Testis (tissue), 3 donors: ENCODE measurements around the gene TXNRD2. TPM values are rescaled to one million over a fixed set of nuclear protein-coding genes. Genes with fewer than 3 reads are reported as not detected.

Experiments used
- DNase-seq: peaks from one replicate; pipeline ENCODE4 v3.0.0-alpha.2; 2019
- H3K27ac ChIP-seq, 2 donors: fragments of 200-600 bp; sonication (generic); one replicate each; pipeline ENCODE4 v1.5.1; 2019
- H3K27me3 ChIP-seq: fragments of 200-600 bp; sonication (generic); one replicate; pipeline ENCODE4 v1.5.1; 2019
- H3K36me3 ChIP-seq: fragments of 200-600 bp; sonication (generic); one replicate; pipeline ENCODE4 v1.5.1; 2017; ENCODE audit warnings: low read depth; ENCODE audit errors: missing control alignments
- H3K4me1 ChIP-seq: fragments of 200-600 bp; sonication (generic); one replicate; pipeline ENCODE4 v1.5.1; 2019
- H3K4me3 ChIP-seq, 2 donors: fragments of 200-600 bp; sonication (generic); one replicate each; pipeline ENCODE4 v1.5.1; 2017 to 2019
- H3K9me3 ChIP-seq: fragments of 200-600 bp; sonication (generic); one replicate; pipeline ENCODE4 v1.5.1; 2017
- POLR2A ChIP-seq: fragments of 450-650 bp; IDR thresholded peaks from one replicate; pipeline ENCODE4 v1.6.1; 2017; ENCODE audit warnings: antibody characterized with exemption, mild to moderate bottlenecking, moderate library complexity
- WGBS, 2 donors: methylation state at CpG; one replicate each; pipeline ENCODE4 v1.1.5; 2018; 5-methylcytosine and 5-hydroxymethylcytosine counted together
- intact Hi-C: fragments of 100-400 bp; cut with DNase I; formaldehyde crosslinking; loops from one replicate; pipeline ENCODE4 v1.15.1; 2023; ENCODE audit warnings: low total_unique reads
- polyA plus RNA-seq: library from polyadenylated mRNA; stranded (reverse); fragments of 350-450 nt; fragmentation: Illumina TruSeq; extraction: RNeasy Lipid Tissue Mini Kit (QIAGEN cat#74804); gene quantifications from one replicate; pipeline ENCODE4 v1.2.3, GENCODE V29; 2014; ENCODE audit warnings: low read depth, low replicate concordance; ENCODE audit not compliant: insufficient read depth
- total RNA-seq, 2 donors: library from RNA; depleted of rRNA; stranded (reverse); fragments of >200 nt; gene quantifications; one replicate each; pipeline ENCODE4 v1.2.3, GENCODE V29; 2016
- TF ChIP-seq, protein P1 (sequence below), 3 experiments: fragments of 450-650 bp in 2 of 3; fragments of 200-600 bp in 1 of 3; sonication (generic) in 1 of 3; IDR thresholded peaks; one replicate each; pipeline ENCODE4 v1.5.1; 2016 to 2019; ENCODE audit warnings: antibody characterized with exemption in 3 of 3, mild to moderate bottlenecking in 2 of 3, moderate library complexity in 1 of 3

The TXNRD2 gene
- total and polyA plus RNA-seq, 3 donors from 2014 or later: 28.7 to 49.9 (median 36.6) TPM

DNA sequence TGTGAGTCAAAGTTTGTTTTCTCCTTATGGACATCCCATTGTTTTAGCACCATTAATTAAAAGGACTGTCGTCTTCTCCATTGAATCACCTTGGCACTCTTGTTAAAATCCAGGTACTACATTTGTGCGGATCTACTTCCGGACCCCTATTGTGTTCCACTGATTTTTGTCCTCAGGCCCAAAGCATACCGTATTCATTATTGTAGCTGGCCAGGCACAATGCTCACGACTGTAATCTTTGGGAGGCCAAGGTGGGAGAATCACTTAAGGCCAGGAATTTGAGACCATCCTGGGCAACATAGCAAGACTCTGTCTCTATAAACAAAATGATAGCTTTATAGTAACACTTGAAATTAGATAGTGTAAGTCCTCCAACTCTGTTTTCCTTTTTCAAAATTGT, 78.0 kb downstream of the TXNRD2 start:
- no peaks in the 10 kb centered on the region for H3K9me3 ChIP-seq
- H3K27ac ChIP-seq: no peak overlapping the region
- intact Hi-C loops: no loop called here
- H3K4me3 ChIP-seq: no peak overlapping the region
- TF ChIP-seq POLR2A: no peak
- TF ChIP-seq, protein P1, sequence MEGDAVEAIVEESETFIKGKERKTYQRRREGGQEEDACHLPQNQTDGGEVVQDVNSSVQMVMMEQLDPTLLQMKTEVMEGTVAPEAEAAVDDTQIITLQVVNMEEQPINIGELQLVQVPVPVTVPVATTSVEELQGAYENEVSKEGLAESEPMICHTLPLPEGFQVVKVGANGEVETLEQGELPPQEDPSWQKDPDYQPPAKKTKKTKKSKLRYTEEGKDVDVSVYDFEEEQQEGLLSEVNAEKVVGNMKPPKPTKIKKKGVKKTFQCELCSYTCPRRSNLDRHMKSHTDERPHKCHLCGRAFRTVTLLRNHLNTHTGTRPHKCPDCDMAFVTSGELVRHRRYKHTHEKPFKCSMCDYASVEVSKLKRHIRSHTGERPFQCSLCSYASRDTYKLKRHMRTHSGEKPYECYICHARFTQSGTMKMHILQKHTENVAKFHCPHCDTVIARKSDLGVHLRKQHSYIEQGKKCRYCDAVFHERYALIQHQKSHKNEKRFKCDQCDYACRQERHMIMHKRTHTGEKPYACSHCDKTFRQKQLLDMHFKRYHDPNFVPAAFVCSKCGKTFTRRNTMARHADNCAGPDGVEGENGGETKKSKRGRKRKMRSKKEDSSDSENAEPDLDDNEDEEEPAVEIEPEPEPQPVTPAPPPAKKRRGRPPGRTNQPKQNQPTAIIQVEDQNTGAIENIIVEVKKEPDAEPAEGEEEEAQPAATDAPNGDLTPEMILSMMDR (IDR thresholded peaks at IDR 0.05): no peak
- peaks cover 2% of the 10 kb centered on the region for H3K4me1 ChIP-seq
- H3K27me3 ChIP-seq: no peaks in the 10 kb centered on the region
- no peaks in the 10 kb centered on the region for H3K36me3 ChIP-seq
- no peak for DNase-seq
- 81 to 94% methylated on average over 5 of the region's 5 CpGs for WGBS, 2 donors

DNA sequence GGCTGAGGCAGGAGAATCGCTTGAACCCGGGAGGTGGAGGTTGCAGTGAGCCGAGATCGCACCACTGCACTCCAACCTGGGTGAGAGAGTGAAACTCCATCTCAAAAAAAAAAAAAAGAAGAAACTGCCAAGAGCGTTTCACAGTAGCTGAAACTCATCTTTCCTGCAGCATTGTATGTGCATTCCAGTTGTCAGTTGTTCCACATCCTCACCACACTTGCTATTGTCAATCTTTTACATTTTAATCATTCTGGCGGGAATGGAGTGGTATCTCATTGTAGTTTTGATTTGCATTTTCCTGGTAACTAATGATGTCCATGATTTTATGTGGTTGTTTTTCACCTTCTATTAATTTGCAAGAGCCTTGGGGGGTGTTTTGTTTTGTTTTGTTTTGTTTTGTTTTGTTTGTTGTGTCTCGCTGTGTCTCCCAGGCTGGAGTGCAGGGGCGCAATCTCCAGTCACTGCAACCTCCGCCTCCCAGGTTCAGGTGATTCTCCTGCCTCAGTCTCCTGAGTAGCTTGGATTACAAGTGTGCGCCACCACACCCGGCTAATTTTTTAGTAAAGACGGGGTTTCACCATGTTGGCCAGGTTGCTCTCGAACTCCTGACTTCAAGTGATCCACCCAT, 78.9 kb downstream of the TXNRD2 start:
- TF ChIP-seq, protein P1 (IDR thresholded peaks at IDR 0.05): no peak
- no peak for TF ChIP-seq POLR2A
- 85 to 94% methylated on average over 13 of the region's 13 CpGs for WGBS, 2 donors
- Histone ChIP-seq H3K27ac (no peak overlapping the region), H3K4me1 (no peaks in the 10 kb centered on the region), H3K36me3 (no peaks in the 10 kb centered on the region), H3K4me3 (no peak overlapping the region), H3K27me3 (no peaks in the 10 kb centered on the region), H3K9me3 (no peaks in the 10 kb centered on the region)
- intact Hi-C loops: no loop called here
- no peak for DNase-seq

DNA sequence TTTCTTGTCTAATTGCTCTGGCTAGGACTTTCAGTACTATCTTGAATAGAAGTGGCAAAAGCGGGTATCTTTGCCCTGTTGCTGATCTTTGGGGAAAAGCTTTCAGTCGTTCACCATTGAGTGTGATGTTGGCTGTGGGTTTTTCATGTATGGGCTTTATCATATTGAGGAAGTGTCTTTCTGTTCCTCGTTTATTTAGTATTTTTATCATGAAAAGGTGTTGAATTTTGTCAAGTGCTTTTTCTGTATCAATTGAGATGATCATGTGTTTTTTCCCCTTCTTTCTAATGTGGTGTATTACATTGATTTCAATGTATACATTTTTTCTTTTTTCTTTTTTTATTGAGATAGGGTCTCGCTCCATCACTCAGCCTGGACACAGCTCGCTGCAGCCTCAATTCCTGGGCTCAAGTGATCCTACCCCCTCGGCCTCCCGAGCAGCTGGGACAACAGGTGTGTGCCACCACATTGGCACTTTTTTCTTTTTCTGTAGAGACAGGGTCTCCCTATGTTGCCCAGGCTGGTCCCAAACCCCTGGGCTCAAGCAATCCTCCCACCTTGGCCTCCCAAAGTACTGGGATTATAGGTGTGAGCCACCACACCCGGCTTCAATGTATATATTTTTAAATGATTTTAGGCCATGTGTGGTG, 81.6 kb downstream of the TXNRD2 start:
- Histone ChIP-seq H3K4me1 (peaks cover 8% of the 10 kb centered on the region), H3K27ac (no peak overlapping the region), H3K4me3 (no peak overlapping the region), H3K27me3 (no peaks in the 10 kb centered on the region), H3K9me3 (no peaks in the 10 kb centered on the region), H3K36me3 (no peaks in the 10 kb centered on the region)
- TF ChIP-seq, protein P1 (IDR thresholded peaks at IDR 0.05): no peak
- TF ChIP-seq POLR2A: no peak
- 94 to 96% methylated on average over 8 of the region's 8 CpGs for WGBS, 2 donors
- intact Hi-C loops: no loop called here
- DNase-seq: no peak

GRCh38 chr22:19857382-19857781, 84.2 kb downstream of the TXNRD2 start:
- peaks cover 20% of the 10 kb centered on the region for H3K4me1 ChIP-seq
- no peak overlapping the region for H3K4me3 ChIP-seq
- H3K36me3 ChIP-seq: no peaks in the 10 kb centered on the region
- intact Hi-C loops: no loop called here
- TF ChIP-seq POLR2A: no peak
- TF ChIP-seq, protein P1 (IDR thresholded peaks at IDR 0.05): no peak
- H3K27ac ChIP-seq: no peak overlapping the region
- no peaks in the 10 kb centered on the region for H3K27me3 ChIP-seq
- no peaks in the 10 kb centered on the region for H3K9me3 ChIP-seq
- 97% methylated on average over 3 of the region's 3 CpGs for WGBS, 2 donors
- no peak for DNase-seq
